GM12872 (cell line): ENCODE results near the gene IMP3.

Experiments
- CTCF ChIP-seq: IDR thresholded peaks from 3 replicates; pipeline ENCODE4 v1.5.1; 2011; ENCODE audit warnings: low read depth, mild to moderate bottlenecking, low read length, moderate library complexity; ENCODE audit not compliant: insufficient read depth

Gene IMP3

DNA sequence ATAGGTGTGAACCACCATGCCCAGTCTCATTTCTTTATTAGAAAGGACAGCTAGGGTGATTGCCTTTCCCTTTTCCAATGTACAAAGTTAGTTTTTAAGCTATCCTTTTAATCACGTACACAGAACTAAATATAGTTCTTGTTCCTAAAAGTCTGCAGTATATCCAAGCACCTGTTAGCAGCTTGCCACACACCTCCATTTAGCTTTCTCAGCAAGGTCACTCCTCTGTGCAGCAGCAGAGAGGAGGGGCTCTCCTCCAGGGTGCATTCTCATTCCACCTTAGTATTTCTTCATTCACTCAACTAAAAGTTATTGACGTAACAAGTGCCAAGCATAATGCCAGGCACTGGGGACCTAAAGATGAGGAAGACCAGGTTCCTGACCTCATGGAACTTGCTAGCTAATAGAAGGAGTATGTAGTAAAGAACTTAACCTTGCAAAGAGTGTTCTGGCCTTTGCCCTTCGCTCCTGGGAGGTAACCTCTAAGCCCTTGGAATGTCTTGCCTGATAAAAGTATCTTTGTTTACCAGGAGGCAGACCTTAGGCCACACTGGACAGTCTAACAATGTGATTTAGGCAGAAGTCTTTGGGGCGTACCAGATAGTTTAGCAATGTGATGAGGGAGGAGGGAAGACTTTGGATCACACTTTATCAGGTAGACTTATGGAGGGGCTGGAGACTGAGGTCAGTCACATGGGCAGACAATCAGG lies 48.2 kb downstream of the IMP3 start:
- TF ChIP-seq CTCF = no peak

GRCh38 chr15:75590239-75590638 lies 49.8 kb downstream of the IMP3 start:
- no peak for TF ChIP-seq CTCF
